ENCODE results near the gene CNIH2.

The CNIH2 gene

DNA sequence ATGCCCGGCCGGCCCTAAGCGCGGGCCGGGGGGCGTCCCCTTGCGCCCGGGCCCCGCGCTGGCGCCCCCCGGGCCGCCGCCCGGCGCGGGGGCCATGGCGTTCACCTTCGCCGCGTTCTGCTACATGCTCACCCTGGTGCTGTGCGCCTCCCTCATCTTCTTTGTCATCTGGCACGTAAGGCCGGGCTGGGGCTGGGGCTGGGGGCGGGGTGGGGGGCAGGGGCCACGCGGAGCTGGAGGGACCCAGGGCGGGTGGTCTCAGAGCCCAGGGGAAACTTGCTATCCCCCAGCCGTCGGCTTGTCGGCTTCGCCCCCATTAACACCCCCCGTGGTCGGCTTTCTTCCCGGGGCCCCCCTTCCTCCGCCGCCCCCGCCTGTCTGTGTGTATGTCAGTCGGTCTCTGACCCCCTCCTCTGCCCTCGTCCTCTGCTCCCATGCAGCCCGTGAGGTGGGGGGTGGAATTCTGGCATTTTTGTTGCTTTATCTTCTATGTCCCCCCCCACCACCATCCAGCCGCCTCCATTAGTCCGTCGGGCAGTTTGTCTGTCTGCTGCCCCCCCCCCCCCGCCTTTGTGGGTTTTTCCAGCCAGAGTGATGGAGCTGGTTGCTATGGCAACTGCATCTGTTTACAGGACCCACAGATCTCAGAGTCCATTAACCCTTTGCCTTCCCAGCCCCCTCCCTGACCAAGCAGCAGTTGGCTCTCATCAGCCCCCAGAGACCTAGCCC is 552 bp downstream of the CNIH2 start:
- DNase-seq: peak; percentile 50

DNA sequence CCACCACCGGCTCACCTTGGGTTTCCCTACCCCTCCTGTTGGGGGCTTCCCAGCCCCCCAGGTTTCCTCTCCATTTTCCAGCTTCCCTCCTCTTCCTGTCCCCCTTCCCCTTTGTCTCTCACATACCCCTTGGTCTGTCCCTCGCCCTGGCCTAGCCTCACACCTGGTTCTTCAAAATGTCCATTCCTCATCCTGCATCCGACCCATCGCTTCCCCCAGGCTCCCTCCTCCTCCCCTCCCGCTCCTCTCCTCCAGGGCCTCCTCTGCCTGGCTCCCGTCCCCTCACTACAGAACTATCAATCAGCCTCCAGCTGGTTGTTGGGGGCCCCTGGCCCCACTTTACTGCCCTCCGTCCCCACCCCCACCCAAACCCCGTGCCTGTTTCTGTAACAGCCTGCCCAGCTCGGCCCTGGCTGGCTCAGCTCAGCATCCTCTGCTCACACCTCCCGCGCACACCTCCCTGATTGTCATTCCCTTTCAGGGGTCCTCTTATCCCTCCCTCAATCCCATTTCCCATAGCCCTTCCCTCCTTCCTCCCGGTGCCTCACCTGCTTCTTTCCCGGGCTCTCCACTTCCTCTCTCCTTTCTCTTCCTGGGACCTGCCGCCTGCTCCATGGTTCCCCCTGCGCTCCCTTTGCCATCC is 1.2 kb downstream of the CNIH2 start:
- no peak for DNase-seq

DNA sequence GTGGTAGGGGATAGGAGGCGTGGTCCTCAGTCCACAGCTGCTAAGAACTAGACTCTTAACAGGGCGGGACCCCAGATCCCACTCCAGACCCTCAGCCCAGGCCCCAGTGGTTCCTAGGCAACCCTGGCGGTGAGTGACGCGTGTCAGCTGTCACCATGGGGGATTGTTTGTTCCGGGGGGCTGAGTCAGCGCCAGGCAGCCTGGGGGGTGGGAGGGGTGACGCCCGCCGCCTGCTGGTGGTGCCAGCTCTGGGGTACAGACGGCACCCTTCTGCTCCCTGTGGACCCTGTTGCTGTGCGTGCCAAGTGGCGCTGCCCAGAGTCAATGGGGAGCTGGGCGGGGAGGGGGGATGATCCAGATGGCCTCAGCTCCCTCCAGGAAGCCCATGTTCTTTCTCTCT is 2.5 kb downstream of the CNIH2 start:
- no peak for DNase-seq

DNA sequence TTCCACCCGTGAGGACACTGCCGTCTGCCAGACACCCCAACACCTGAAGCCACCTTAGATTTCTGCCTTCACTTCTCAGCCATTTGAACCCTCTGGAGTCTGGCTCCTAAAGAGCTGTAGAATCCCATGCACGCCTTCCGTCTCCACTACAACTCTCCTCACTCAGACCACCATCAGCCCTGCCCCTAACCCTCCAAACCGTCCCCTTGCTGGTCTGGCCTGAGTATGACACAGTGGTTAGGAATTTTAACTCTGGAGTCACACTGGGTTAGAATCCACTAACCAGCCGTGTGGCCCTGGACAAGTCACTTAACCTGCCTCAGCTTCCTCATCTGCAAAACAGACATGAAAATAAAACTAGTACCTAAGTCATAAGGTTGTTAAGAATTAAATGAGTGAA is 3.0 kb downstream of the CNIH2 start:
- DNase-seq: no peak

DNA sequence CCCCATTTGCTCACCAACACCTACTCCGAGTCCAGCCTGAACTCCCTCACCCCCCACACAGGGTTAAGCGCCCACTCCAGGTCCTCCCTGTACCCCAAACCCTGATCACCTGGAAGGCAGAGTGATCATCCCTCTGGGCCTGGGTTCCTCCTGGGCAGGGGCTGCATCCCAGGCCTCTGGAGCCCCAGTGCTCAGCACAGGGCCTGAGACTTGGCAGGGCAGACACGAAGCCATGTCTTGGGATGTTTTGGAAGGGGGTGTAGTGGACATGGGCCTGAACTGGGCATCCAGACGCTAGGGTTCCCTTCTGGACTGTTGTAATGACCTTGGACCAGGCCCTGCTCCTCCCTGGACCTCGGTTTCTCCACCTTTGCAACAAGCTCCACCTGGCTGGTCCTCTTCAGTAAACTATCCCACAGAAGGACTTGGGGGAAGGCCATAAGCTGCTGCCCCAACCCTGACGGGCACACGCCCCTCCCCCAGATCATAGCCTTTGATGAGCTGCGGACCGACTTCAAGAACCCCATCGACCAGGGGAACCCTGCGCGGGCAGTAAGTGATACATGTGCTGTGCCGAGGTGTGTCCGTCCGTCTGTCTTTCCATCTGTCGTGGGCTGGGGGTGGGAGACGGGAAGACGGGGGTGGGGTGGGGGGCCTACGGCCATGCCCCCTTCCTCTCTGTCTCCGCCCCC is 3.9 kb downstream of the CNIH2 start:
- DNase-seq: no peak

DNA sequence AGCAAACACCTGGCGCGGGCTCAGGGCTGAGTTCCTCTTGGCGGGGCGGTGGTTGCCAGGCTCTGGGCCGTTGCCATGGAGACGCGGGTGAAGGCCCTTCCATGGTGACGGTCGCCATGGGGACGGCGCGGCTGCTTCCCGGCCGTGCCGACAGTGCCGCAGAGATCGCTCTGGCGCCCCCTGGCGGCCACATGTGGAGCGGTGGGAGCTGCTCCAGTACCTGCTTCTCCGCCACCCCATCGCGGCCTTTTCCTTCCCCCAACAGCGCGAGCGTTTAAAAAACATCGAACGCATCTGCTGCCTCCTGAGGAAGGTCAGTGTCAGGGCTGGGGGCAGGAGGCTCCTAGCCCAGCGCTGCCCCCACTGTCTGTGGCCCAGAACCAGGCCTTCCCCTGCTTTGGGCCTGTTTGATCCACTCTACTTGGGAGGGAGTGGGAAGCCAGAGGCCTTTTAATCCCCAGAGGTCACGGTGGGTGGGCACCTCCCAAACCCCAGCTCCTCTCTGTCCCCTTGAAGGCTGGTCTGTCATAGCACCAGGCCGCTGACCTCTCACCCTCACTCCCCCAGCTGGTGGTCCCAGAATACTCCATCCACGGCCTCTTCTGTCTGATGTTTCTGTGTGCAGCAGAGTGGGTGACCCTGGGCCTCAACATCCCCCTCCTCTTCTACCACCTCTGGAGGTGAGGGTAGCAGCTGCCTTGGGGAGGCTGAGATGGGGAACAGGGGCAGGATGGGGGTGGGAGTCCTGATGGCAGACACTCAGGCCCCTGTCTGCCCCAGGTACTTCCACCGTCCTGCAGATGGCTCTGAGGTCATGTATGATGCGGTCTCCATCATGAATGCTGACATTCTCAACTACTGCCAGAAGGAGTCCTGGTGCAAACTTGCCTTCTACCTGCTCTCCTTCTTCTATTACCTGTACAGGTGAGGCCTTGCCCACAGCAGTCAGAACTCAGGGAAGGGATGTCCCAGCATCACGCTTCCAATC is 4.8 kb downstream of the CNIH2 start:
- DNase-seq: peak; percentile 99

DNA sequence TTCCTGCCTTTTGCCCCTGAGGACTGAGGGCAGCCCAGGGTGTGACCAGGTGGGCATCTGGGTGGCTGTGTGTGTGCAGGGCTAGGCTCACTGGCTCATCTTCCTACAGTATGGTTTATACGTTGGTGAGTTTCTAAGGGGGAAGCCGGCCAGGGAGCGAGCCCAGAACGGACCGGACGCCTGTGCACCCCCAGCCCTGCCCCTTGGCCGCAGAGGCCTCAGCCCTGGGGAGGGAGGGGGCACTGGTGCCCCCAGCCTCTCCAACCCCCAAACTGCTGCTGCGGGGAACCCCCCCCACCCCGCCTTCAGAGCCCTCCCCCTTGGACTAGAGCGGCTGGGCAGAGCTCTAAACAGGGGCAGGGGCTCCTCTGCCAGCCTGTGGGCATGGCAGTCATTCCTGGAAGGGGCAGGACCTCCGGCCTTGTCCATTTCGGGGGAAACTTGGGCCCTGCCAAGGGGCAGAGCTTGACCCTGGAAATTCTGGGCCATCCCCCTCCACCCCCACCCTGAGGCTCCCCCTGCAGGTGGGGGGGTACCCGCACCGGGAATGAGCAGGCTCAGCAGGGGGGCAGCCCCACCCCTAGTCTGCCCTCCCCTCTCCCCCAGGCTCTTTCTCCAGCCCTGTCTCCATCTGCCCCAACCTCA is 5.6 kb downstream of the CNIH2 start:
- DNase-seq: no peak

DNA sequence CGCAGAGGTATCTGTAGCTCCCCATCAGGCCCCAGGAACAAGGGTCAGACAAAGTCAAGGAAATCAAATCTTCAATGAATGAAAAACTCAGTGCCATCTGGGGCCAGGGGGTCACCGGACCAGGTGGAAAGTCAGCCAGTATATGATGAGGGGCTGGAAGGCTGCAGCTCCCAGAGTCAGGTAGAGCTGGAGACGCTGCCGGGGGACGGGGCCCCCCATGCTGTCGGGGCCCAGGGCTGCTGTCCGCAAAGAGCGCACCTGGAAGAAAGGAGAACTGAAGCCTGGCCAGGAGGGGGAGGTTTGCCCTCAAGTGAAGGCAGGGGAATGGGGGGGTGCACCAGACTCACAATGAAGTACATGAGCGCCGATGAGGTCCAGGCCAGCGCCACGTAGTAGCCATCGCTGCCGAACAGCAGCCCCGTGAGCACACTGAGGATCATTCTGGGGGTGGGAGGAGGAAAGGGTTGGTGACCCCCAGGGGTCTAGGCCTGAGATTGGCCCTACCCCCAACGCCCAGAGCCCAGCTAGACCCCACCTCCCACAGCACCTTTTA is 6.6 kb downstream of the CNIH2 start:
- DNase-seq: no peak

DNA sequence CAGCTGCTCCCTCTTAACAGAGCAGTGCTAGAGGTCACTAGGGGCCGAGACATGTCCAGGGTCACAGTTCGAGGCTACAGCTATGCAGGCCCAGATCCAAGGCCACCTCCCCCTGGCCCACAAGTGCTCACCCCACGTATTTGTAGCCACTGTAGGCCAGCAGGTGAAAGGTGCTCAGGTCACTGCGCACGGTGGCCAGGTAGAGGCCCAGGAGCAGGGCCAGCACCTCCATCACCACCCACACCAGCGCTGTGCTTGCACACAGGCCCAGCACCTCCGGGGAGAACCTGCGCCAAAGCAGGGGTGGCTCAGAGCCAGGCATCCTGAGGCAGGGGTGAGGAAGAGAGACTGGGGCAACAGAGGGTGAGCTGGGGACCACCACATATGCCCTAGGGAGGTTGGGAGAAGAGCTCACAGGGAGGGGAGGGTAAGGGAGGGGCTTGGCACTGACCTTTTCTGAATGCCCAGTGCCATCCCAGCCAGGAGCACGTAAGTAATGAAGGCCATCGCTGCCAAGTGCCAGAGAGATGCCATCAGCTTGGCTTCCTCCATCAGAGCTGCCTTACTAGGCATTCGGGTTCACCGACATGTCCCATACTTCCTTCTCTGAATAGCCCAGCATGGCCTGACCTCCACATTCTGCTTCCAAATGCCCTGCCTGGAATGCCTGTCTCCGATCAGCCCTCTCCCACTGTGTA is 7.4 kb downstream of the CNIH2 start:
- DNase-seq: no peak

DNA sequence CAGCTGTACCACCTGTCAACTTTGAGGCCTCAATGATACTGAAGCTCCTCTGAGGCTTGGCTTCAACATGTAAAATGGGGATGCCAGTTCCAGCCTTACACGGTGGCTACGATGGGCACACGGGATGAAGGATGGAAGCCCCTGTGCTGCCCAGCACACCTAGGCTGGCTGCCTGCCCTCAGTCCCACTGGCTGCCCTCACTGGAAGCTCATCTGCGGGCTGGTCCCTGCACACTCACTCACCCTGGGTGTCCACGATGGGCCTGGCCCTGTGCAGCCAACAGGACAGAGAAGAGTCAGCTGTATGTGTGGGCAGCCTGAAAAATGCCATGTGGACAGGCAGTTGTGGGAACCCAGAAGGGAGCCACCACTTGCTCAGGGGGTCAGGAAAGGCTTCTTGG is 8.7 kb downstream of the CNIH2 start:
- DNase-seq: no peak

DNA sequence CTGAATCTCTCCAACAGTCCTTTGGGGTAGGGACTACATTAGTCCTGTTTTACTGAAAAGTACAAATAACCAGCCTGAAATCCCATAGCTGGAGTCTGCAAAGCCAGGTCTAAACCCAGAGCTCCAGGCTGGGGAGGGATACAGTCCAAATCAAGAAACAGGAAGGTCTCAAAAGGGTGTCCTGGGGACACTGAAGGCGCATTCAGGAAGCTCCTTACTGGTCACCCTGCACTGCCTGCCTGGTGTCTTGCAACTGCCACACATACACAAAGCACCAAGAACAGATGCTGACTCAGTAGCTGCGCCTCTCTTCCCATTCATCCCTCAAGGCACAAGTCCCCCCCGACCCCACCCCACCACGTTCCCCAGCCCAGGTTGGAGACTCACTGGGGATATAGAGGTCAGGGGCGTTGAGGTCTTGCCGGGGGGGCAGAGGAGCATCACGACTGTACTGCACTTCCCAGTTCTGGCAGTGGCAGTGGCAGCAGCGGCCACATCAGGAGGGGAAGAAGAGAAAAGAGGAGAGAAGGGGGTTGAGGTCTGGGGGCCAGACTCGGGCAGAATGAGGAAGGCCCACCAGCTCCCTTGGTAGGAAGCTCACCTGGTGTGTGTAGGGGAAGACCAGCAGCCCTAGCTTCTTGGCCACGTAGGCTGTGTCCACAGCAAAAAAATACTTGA is 9.4 kb downstream of the CNIH2 start:
- no peak for DNase-seq

DNA sequence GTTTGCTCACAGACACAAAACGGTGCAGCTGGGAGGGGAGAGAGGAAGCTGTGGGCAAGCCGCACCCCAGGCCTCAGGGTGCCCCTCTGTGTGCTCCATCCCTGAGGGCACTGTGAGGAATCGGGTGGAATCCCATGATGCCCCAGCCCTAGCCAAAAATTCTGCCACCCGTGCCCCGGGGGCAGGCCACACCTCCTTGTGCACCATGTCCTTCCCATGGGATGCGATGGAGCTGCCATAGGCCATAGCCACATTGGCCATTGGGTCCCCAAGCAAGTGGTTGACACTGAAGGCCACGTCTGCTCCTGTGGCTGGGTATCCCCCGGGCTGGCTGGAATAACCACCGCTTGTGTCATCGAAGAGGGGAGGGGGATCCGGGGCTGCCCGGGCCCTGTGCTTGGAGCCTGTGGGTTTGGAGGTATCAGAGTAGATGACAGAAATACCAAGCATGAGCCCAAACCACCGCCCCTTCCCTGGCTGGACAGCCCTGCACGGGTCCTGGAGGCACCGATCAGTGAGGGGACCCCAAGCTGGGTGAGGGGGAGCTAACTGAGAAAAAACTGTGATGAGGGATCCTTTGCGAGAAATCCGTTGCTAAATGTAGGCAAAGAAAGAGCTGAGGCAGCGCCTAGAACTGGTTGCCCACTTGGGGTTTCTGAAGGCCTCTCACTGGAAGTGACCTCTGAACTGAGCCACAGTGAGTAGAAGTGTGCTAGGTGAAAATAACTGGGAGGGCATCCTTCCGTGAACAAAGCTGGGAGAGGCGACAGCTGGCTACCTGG is 10.1 kb downstream of the CNIH2 start:
- no peak for DNase-seq

DNA sequence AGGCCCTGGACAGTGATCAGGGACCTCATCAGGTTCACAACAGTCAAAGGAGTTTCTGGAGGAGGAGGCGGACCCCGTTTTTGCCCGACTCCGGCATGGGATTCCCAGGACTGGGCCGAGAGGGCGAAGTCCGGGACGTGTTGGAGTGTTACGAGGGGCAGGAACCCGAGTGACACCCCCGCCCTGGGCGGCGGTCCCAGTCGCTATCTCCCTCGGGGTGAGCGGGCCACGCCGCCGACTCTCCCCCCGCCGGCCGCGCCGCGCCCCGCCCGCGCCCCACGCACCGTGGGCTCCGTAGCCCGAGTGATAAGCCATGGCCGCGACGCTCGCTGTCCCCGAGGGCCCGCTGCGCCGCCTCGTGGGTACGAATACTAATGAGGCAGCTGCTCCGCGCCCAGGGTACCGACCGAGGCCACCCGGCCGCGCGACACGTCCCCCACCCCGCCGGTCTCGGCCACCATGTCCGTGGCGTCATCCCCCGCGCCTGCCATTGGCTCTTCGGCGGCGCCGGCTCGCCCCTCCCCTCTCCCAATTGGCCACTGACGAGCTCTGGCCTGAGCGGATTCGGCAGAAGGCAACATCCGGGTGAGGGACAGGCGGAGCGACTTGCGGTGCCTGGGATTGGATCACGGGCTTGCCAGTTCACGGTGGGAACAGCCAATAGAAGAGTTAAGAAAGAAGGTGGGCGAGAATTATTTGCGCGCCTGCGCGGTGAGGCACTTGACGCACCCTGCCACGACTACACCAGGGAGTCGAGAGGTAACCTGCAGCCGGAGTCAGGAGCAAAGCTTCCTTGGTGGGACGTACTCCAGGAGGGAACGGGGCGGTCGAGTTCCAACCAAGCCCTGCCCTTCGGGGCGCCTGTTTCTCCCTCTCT is 10.9 kb downstream of the CNIH2 start, which contains the start of gene YIF1A:
YIF1A (minus strand) TSS at position 473 of the 877 bp plus-strand sequence; CDS start at position 315, 158 bp downstream.
- DNase-seq: peak; percentile 99

DNA sequence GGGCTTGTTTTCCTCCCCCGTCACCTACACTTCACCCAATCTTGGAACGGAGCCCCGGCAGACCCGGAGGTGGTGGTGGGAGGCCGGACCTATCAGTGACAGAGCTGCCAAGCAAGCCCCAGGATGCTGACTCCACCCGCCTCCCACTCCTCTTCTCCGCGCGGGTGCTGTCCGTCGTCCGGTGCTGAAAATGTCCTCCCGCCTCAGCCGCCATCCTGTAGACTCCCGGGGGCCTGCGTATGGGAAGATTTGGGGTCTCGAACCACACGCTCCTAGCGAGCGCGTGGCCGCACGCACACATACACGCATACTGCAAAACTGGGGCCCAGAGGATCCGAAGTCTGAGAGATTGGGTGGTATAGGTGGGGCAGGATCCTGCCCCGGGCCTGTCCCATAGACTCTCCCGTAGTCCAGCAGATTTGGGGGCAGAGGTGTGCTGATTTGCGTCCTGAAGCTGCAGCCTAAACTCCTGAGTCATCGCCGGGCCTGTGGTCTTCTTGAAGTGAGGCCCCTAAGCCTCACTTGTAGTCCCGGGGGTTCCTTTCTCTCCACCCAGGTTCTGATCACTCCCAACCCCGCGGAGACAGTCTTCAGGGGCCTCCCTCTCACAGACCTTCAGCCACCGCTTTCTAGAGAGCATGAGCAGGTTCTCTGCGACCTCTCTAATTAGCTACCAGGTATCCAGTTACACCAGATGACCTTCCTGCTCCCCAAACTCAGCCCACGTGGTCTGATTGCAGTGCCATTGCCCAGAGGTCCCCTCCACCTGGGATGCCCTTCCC is 11.8 kb downstream of the CNIH2 start:
- peak; percentile 85 for DNase-seq

DNA sequence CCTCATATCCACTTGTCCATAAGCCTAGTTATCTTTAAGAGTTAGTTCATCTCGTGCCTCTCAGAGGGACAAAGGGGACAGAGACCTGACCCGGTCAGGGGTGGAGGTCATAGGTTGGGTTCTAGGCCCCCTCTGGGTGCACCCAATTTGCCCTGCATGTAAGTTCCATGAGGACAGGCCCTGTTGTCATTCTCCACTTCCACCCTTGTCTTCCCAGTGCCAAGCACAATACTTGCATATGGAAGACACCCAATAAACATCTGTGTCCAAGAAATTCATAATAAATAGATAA is 12.3 kb downstream of the CNIH2 start:
- no peak for DNase-seq

DNA sequence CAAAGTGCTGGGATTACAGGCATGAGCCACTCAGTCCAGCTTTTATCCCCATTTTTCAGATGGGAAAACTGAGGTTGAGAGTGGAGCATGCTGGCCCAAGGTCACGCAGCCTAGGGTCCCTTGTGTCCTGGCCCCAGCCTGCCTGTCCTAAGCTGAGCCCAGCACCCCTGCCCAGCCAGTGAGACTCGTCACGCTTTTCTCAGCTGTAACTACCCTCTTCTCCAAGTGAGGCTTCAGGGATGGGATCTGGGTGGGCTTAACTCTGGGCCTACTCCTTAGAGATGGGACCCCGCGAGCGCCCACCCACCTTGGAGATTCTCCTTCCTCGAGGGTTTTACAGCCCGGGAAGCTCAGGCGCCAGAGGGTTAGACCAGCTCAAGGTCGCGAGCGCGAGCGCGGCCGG is 13.3 kb downstream of the CNIH2 start:
- DNase-seq: no peak

DNA sequence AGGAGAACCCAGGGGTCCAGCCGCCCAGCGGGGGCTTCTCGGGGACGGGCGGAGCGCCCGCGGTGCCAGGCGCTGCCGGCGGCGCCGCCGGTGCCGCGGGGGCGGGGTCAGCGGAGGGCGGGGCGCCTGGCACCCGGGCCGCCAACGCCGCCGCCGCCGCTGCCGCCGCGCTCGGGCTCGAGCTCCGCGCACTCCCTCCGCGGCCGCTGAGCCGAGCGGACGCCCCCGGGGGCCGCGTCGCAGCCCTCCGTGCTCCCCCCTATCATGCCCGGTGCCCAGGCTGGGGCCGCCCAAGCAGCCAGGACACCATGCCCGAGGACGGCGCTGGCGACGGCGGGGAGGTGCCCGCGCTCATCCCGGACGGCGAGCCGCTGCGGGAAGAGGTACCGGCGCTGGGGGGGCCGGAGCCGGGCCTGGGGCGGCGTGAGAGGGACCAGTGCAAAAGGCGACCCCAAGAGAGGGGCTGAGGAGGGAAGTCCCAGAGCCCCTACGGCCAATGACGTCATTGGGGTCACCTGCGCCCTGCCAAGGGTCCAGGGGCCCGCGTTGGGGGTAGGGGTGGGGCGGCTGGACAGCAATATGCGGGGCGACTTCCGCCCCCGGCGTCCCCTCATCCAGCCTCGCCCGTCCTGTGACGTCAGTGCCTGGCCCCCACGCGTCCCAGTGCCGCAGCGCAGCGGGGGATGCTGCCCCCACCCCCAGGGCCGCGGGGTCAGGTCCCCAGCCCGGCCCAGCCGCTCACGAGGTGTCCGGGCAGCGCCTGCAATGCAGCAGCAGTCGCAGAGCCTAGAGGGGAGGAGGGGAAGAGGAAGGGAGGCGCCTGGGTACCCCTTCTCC is 13.9 kb downstream of the CNIH2 start, which contains the start of gene TMEM151A:
TMEM151A (plus strand) TSS at position 189 of the 837 bp plus-strand sequence; CDS start at position 309, 120 bp downstream.
- peak; percentile 46 for DNase-seq
